ENCODE measurements around the gene MARK2.

Gene MARK2

DNA sequence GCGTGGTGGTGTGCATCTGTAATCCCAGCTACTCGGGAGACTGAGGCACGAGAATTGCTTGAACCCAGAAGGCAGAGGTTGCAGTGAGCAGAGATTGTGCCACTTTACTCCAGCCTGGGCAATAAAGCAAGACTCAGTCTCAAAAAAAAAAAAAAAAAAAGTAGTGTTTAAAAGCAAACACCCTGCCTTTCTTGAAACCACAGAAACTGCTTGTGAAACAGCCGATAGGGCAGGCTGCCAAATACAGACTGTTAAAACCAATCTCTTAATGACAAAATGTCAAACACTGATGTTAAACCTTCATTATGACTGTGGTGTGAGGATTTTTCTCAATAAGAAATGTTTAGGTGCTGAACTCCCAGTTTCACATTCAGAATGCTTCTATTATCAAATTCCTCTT is 27.3 kb downstream of the MARK2 start:
- TF ChIP-seq, protein P1, sequence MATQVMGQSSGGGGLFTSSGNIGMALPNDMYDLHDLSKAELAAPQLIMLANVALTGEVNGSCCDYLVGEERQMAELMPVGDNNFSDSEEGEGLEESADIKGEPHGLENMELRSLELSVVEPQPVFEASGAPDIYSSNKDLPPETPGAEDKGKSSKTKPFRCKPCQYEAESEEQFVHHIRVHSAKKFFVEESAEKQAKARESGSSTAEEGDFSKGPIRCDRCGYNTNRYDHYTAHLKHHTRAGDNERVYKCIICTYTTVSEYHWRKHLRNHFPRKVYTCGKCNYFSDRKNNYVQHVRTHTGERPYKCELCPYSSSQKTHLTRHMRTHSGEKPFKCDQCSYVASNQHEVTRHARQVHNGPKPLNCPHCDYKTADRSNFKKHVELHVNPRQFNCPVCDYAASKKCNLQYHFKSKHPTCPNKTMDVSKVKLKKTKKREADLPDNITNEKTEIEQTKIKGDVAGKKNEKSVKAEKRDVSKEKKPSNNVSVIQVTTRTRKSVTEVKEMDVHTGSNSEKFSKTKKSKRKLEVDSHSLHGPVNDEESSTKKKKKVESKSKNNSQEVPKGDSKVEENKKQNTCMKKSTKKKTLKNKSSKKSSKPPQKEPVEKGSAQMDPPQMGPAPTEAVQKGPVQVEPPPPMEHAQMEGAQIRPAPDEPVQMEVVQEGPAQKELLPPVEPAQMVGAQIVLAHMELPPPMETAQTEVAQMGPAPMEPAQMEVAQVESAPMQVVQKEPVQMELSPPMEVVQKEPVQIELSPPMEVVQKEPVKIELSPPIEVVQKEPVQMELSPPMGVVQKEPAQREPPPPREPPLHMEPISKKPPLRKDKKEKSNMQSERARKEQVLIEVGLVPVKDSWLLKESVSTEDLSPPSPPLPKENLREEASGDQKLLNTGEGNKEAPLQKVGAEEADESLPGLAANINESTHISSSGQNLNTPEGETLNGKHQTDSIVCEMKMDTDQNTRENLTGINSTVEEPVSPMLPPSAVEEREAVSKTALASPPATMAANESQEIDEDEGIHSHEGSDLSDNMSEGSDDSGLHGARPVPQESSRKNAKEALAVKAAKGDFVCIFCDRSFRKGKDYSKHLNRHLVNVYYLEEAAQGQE (IDR thresholded peaks at IDR 0.05; ENCODE audit: insufficient read depth in 1 of 2, low read depth in 2 of 2, low read length in 2 of 2), result no peak
- no peak for TF ChIP-seq POLR2AphosphoS5 (IDR thresholded peaks at IDR 0.05; ENCODE audit: low read depth, low read length)

DNA sequence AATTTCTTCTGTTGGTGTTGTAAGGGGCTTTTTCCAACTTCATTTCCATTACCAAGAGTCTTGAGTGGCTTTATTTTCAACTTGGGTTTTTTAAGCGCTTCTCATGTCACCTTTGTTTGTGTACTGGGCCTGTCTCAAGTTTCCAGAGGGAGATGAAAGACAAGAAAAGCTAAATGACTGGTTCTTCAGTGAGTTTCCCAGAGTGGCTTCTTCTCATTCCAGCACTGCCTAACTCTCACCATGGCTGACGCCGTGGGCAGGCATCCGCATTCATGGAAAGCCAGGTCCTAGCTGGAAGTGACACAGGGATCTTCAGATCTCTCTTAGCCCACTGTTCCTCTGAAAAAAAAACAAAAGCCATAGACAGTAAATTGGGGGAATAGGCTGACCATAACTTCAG is 28.6 kb downstream of the MARK2 start:
- TF ChIP-seq SIN3A (IDR thresholded peaks at IDR 0.05; ENCODE audit: borderline replicate concordance, insufficient read depth, low read length) (no peak), POLR2AphosphoS5 (IDR thresholded peaks at IDR 0.05; ENCODE audit: low read depth, low read length) (no peak), FOXP2 (optimal IDR thresholded peaks at IDR 0.05; ENCODE audit: borderline replicate concordance, extremely low read depth, extremely low read length, insufficient read depth) (no peak), TAF1 (IDR thresholded peaks at IDR 0.05; ENCODE audit: borderline replicate concordance, insufficient read depth, low read length) (no peak)
- TF ChIP-seq, protein P1 (IDR thresholded peaks at IDR 0.05; ENCODE audit: insufficient read depth in 1 of 2, low read depth in 2 of 2, low read length in 2 of 2), result no peak

DNA sequence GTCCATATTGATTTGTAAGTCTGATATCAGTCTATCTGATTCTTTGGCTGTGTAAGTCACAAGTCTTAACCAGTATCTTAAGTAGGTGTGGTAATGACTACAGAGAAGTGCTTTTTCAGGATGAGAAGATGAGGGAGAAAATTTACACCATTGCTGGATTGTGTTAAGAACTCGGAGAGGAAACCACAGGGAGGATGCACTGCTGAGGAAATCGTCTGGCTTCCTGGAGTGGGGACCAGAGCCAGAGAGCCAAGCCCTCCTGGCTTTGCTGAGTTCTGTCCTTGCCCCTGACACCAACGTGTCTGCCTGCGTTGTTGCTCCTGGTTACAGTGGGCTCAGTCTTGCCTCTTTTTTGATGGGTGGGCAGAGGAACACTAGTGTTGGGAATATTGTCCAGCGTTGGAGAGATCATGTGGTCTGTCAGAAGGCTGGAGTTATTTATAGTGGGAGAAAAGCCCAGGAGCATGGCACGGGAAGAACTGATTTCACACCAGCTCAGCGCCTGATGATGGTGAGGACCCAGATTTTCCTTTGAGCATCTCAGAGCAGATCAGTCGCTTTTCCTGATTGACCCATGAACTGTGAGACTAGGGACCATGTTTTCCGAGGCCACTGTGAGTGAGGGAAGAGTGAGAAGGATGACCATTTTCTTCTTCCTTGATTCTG is 29.6 kb downstream of the MARK2 start:
- no peak for TF ChIP-seq SIN3A (IDR thresholded peaks at IDR 0.05; ENCODE audit: borderline replicate concordance, insufficient read depth, low read length)
- TF ChIP-seq POLR2AphosphoS5 (IDR thresholded peaks at IDR 0.05; ENCODE audit: low read depth, low read length), result no peak
- TF ChIP-seq, protein P1 (IDR thresholded peaks at IDR 0.05; ENCODE audit: insufficient read depth in 1 of 2, low read depth in 2 of 2, low read length in 2 of 2), result no peak
- no peak for TF ChIP-seq FOXP2 (optimal IDR thresholded peaks at IDR 0.05; ENCODE audit: borderline replicate concordance, extremely low read depth, extremely low read length, insufficient read depth)
- no peak for TF ChIP-seq TAF1 (IDR thresholded peaks at IDR 0.05; ENCODE audit: borderline replicate concordance, insufficient read depth, low read length)

DNA sequence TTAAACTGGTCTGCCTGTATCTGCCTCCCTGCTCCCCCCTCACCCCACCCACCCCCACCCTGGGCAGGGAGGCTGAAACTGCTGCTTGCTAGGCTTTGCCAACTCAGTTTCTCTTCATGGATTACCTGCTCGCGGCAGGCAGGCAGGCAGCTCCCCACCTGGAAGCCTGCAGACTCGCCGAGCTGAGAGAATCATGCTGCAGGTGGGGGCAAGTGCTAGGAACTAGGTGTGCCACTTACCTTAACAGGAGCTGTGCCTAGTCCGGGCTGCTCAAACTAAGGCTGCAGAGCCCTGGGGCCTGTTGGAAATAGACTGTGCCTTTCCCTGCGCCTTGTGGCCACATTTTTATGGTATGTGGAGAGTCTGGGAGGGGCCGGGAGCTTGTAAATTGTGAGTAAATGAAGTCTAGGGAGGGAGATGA is 30.3 kb downstream of the MARK2 start:
- TF ChIP-seq SIN3A (IDR thresholded peaks at IDR 0.05; ENCODE audit: borderline replicate concordance, insufficient read depth, low read length), result no peak
- no peak for TF ChIP-seq TAF1 (IDR thresholded peaks at IDR 0.05; ENCODE audit: borderline replicate concordance, insufficient read depth, low read length)
- TF ChIP-seq POLR2AphosphoS5 (IDR thresholded peaks at IDR 0.05; ENCODE audit: low read depth, low read length), result no peak
- TF ChIP-seq, protein P1 (IDR thresholded peaks at IDR 0.05; ENCODE audit: insufficient read depth in 1 of 2, low read depth in 2 of 2, low read length in 2 of 2), result no peak
- no peak for TF ChIP-seq FOXP2 (optimal IDR thresholded peaks at IDR 0.05; ENCODE audit: borderline replicate concordance, extremely low read depth, extremely low read length, insufficient read depth)

DNA sequence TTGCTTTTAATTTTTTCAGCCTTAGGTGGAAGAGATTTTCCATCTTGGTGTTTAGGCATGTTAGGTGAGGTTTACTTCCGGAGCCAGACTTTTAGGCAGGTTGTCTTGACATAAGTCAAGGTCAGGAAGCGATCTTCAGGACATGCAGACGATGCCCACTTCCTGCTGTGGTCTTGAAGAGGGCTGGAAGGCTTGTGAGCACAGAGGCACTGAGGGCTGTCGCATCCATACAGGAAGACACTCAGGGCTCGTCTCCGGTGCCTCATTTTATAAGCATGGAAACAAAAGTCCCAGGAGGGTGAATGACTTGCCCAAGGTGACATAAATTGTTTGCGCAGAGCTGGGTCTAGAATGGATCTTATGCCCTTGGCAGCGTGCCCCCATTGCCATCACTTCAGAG is 30.8 kb downstream of the MARK2 start:
- TF ChIP-seq TAF1 (IDR thresholded peaks at IDR 0.05; ENCODE audit: borderline replicate concordance, insufficient read depth, low read length) (no peak), SIN3A (IDR thresholded peaks at IDR 0.05; ENCODE audit: borderline replicate concordance, insufficient read depth, low read length) (no peak)
